Amniotic epithelial cell (primary cell): Measurements from ENCODE around the gene MBTPS1.

Experiments
- DNase-seq: peaks from one replicate; pipeline ENCODE4 v3.0.0-alpha.2; 2010; ENCODE audit warnings: low read depth

MBTPS1 gene

DNA sequence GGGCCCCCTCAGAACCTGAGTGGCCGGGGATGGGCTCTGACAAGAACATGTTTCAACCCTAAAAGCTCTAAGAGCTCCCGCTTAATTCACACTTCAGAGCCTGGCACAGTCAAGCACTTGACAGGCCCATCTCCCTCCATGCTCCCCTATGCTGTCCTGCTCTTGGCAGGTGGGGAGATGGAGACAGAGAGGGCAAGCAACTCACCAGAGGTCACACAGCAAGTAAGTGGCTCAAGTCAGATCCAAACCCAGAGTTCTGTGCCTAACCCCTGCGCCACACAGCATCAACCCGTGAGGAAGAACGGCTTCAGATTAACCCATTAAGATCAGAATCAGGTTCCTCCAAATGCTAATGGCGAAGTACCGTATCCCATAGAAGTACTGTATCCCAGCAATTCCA is 112.3 kb downstream of the MBTPS1 start:
- DNase-seq: no peak
